ENCODE results near the gene PADI2. TPM values are rescaled to one million over a fixed set of nuclear protein-coding genes. Genes with fewer than 3 reads are reported as not detected.
A peak's percentile ranks its signal among the peaks of the same experiment; 100 is the strongest.

Gene PADI2
- total RNA-seq, 4 donors from 2014 or later: 2.2 to 26.7 (median 15.3) TPM

DNA sequence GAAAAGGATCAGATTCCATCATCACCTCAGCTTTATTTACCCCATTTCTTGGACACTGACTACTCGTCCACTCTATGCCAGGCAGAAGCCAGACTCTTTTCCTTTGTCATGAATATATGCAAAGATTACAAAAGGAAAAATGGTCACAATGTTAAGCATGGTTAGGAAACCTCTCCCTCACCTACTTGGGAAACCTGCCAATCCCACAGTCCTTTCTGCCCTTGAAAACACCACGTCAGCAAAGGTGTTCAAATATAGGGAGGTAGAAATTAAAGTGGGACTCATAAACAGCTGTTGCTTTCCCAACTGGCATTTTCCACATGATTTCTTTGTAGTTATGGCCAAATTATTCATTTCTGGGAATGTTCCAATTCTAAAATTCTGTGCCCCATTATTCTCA, 91.4 kb downstream of the PADI2 start:
- intact Hi-C loops (cut with DNase I; ENCODE audit: low total_unique reads): no loop called here
- WGBS, 2 donors: 46 to 55% methylated on average over 2 of the region's 2 CpGs
- H3K4me3 ChIP-seq (ENCODE audit: low read depth, poor library complexity, severe bottlenecking): no peak overlapping the region
- no peak for TF ChIP-seq POLR2A (IDR thresholded peaks at IDR 0.05)
- TF ChIP-seq, protein P1, sequence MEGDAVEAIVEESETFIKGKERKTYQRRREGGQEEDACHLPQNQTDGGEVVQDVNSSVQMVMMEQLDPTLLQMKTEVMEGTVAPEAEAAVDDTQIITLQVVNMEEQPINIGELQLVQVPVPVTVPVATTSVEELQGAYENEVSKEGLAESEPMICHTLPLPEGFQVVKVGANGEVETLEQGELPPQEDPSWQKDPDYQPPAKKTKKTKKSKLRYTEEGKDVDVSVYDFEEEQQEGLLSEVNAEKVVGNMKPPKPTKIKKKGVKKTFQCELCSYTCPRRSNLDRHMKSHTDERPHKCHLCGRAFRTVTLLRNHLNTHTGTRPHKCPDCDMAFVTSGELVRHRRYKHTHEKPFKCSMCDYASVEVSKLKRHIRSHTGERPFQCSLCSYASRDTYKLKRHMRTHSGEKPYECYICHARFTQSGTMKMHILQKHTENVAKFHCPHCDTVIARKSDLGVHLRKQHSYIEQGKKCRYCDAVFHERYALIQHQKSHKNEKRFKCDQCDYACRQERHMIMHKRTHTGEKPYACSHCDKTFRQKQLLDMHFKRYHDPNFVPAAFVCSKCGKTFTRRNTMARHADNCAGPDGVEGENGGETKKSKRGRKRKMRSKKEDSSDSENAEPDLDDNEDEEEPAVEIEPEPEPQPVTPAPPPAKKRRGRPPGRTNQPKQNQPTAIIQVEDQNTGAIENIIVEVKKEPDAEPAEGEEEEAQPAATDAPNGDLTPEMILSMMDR (IDR thresholded peaks at IDR 0.05): no peak
- DNase-seq (ENCODE audit: low spot score in 2 of 2): no peak

DNA sequence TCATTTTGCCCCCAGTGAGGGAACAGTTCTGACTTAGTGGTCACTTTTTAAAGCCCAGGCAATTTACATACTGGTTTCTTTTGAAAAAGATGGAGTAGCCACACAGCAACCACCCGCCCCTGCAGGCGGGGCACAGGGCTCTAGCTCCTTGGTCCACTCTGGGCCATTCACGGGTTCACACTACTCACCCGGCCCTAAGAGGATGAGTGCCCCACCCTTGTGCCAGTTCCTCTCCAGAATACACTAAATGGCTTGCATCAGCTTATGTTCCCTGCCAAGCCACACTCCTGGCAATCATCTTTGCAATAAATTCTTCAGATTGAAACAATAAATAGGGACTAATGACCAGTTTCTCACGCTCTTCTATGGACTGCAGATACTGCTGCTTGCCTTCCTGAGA, 91.8 kb downstream of the PADI2 start:
- intact Hi-C loops (cut with DNase I; ENCODE audit: low total_unique reads): no loop called here
- no peak for TF ChIP-seq POLR2A (IDR thresholded peaks at IDR 0.05)
- TF ChIP-seq, protein P1 (IDR thresholded peaks at IDR 0.05): no peak
- no peak overlapping the region for H3K4me3 ChIP-seq (ENCODE audit: low read depth, poor library complexity, severe bottlenecking)
- peak; percentile 63 to 87 for DNase-seq (ENCODE audit: low spot score in 2 of 2)
- WGBS, 2 donors: 43 to 56% methylated on average over 5 of the region's 5 CpGs

DNA sequence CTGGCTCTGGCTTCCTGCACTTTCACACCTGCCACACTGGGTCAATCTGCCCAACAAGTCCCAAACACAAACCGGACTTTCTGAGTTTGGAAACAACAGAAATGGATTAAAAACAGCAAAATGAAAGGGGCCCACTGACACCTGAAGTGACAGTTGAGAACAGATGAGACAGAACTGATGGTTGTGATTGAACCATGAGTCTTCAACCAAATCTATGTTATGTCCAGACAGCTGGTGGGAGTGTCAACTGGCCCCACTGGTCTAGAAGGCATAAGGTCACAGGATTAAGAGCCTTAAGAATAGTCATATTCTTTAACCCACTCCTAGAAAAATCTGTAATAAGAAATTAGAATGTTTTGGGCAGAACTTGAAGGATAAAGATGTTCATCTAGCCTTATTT, 94.5 kb downstream of the PADI2 start:
- TF ChIP-seq, protein P1 (IDR thresholded peaks at IDR 0.05): no peak
- no peak for TF ChIP-seq POLR2A (IDR thresholded peaks at IDR 0.05)
- no peak for DNase-seq (ENCODE audit: low spot score in 2 of 2)
- intact Hi-C loops (cut with DNase I; ENCODE audit: low total_unique reads): no loop called here
- WGBS, 2 donors: 79 to 81% methylated on average over 1 of the region's 1 CpG
- no peak overlapping the region for H3K4me3 ChIP-seq (ENCODE audit: low read depth, poor library complexity, severe bottlenecking)

DNA sequence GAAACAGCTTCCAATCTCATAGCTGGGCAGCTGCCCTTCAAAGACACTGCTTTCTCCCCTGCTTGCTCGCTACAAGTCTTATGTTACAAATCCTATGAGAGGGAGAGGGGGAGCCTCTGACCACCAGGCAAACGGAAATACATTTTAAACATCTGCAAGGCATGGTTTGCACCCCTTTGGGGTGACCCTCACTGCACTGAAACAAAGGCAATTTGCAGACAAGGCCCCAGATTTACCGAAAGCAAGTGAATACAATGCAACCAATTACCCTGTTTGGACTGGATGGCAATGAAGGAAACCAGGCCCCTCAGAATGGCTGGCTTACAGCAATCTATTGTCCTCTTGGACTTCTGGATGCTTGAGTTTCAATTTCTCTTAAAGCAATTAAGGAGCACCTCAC, 95.7 kb downstream of the PADI2 start:
- WGBS, 2 donors: 93% methylated on average over 3 of the region's 3 CpGs
- intact Hi-C loops (cut with DNase I; ENCODE audit: low total_unique reads): no loop called here
- no peak for TF ChIP-seq POLR2A (IDR thresholded peaks at IDR 0.05)
- TF ChIP-seq, protein P1 (IDR thresholded peaks at IDR 0.05): no peak

DNA sequence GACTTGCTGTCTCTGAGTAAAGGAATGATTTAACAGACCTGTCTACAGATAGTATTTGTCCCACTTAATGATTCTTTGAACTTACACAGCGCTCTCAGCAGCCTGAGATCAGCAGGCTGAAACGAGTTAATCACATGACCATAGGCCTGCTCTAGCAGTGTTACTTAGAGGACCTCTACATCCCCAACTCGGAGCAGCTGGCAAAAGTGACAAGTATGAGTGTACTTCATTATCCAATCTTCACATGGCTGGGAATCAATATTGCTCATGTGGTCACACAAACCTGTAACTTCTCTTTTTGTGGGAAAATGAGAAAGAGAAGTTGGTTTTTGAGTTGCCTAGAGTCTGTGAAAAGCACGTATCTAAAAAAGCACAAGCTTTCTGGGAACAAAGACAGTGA, 96.1 kb downstream of the PADI2 start:
- intact Hi-C loops (cut with DNase I; ENCODE audit: low total_unique reads): no loop called here
- H3K4me3 ChIP-seq (ENCODE audit: low read depth, poor library complexity, severe bottlenecking): no peak overlapping the region
- TF ChIP-seq, protein P1 (IDR thresholded peaks at IDR 0.05): no peak
- no peak for TF ChIP-seq POLR2A (IDR thresholded peaks at IDR 0.05)
- no peak for DNase-seq (ENCODE audit: low spot score in 2 of 2)
- 55 to 62% methylated on average over 4 of the region's 4 CpGs for WGBS, 2 donors

More for the DNA sequence above, 95.7 kb downstream of the PADI2 start:
- H3K4me3 ChIP-seq (ENCODE audit: low read depth, poor library complexity, severe bottlenecking): no peak overlapping the region
- peak in 1 of 2 donors; percentile 28 for DNase-seq (ENCODE audit: low spot score in 2 of 2)

DNA sequence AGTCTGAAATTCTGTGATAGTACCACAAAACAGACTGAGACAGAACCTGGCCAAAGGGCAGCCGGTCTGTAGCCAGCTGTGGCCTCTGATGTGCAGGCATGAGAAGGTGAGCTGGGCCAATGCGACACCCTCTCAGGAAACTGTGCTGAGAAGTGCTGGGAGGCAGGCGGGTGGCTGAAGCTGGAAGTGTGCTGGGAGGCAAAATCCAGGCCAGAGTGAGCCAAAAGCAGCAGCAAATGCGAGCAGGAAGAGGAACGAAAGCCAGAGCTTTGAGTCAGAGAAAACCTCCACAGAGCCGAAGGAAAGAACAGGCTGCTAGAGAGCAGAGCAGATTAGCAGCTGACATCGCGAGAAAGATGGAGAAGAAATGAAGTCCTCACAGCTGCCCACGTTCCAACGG, 97.4 kb downstream of the PADI2 start:
- intact Hi-C loops (cut with DNase I; ENCODE audit: low total_unique reads): no loop called here
- WGBS, 2 donors: 88 to 92% methylated on average over 10 of the region's 10 CpGs
- no peak for TF ChIP-seq POLR2A (IDR thresholded peaks at IDR 0.05)
- TF ChIP-seq, protein P1 (IDR thresholded peaks at IDR 0.05): no peak
- H3K4me3 ChIP-seq (ENCODE audit: low read depth, poor library complexity, severe bottlenecking): no peak overlapping the region
- DNase-seq (ENCODE audit: low spot score in 2 of 2): peak in 1 of 2 donors; percentile 49
